CD4-positive, CD25-positive, alpha-beta regulatory T cell (primary cell): ENCODE results near the gene N4BP2L1. TPM values are rescaled to one million over a fixed set of nuclear protein-coding genes. Genes with fewer than 3 reads are reported as not detected.
"Not testable (repeated sequence)": the region's sequence is repeated elsewhere in the genome, so short reads cannot be mapped to it uniquely, and the experiment has no call there.

Source experiments
- ATAC-seq, 2 donors: fragments of 150-1000 bp; cut with Tn5 transposase; one replicate each; pipeline ENCODE4 v1.10.0; 2021; ENCODE audit warnings: low read depth in 2 of 2, moderate number of reproducible peaks in 2 of 2, moderate library complexity in 1 of 2
- DNase-seq, 3 donors: peaks; one replicate each; pipeline versions ENCODE4 v3.0.0 to v3.0.0-alpha.2; 2012 to 2022; ENCODE audit warnings: mixed read lengths in 1 of 3
- H3K27ac ChIP-seq: one replicate; pipeline ENCODE4 v1.7.0; 2013; ENCODE audit warnings: mild to moderate bottlenecking, low read length; ENCODE audit not compliant: insufficient read depth, poor library complexity, severe bottlenecking
- H3K27me3 ChIP-seq: one replicate; pipeline ENCODE4 v1.7.0; 2013; ENCODE audit warnings: low read length; ENCODE audit not compliant: control insufficient read depth, insufficient read depth
- H3K36me3 ChIP-seq: one replicate; pipeline ENCODE4 v1.7.0; 2013; ENCODE audit warnings: mild to moderate bottlenecking, low read length, moderate library complexity; ENCODE audit not compliant: control insufficient read depth, insufficient read depth
- H3K4me1 ChIP-seq: 2 replicates; pipeline ENCODE4 v1.7.0; 2013; ENCODE audit warnings: mild to moderate bottlenecking, low read length; ENCODE audit not compliant: insufficient read depth, control insufficient read depth, poor library complexity, severe bottlenecking
- H3K4me3 ChIP-seq: one replicate; pipeline ENCODE4 v1.7.0; 2013; ENCODE audit warnings: low read depth, mild to moderate bottlenecking, low read length, moderate library complexity
- H3K9me3 ChIP-seq, 2 experiments: 1 replicate in 1 of 2; 2 replicates in 1 of 2; pipeline ENCODE4 v1.7.0; 2013; ENCODE audit warnings: low read length in 2 of 2, mild to moderate bottlenecking in 1 of 2, moderate library complexity in 1 of 2; ENCODE audit not compliant: control insufficient read depth in 2 of 2
- H3K27ac Mint-ChIP-seq, 3 donors: one replicate each; pipeline ENCODE4 v1.8.0; 2020 to 2022; ENCODE audit warnings: mild to moderate bottlenecking in 3 of 3, mixed read lengths in 3 of 3, moderate library complexity in 2 of 3
- H3K27me3 Mint-ChIP-seq: one replicate; pipeline ENCODE4 v1.8.0; 2022; ENCODE audit warnings: mild to moderate bottlenecking, mixed read lengths
- H3K36me3 Mint-ChIP-seq: one replicate; pipeline ENCODE4 v1.8.0; 2020; ENCODE audit warnings: mixed read lengths
- H3K4me1 Mint-ChIP-seq, 4 donors: one replicate each; pipeline ENCODE4 v1.8.0; 2020 to 2022; ENCODE audit warnings: mixed read lengths in 4 of 4, mild to moderate bottlenecking in 1 of 4
- H3K4me3 Mint-ChIP-seq, 4 donors: one replicate each; pipeline ENCODE4 v1.8.0; 2020 to 2022; ENCODE audit warnings: mild to moderate bottlenecking in 4 of 4, mixed read lengths in 4 of 4, moderate library complexity in 3 of 4
- H3K9me3 Mint-ChIP-seq, 7 donors: one replicate each; pipeline ENCODE4 v1.8.0; 2020 to 2022; ENCODE audit warnings: mixed read lengths in 7 of 7, mild to moderate bottlenecking in 3 of 7, moderate library complexity in 2 of 7
- polyA plus RNA-seq, 4 donors: library from polyadenylated mRNA; unstranded; fragments of 300-500 nt; fragmentation: Illumina TruSeq; gene quantifications; one replicate each; pipeline ENCODE4 v1.2.3, GENCODE V29; 2021
- total RNA-seq: library from RNA; stranded (reverse); gene quantifications from one replicate; pipeline ENCODE4 v1.2.3, GENCODE V29; 2022

N4BP2L1 gene
- total and polyA plus RNA-seq, 5 donors from 2014 or later = 48.5 to 65.7 (median 58.7) TPM

DNA sequence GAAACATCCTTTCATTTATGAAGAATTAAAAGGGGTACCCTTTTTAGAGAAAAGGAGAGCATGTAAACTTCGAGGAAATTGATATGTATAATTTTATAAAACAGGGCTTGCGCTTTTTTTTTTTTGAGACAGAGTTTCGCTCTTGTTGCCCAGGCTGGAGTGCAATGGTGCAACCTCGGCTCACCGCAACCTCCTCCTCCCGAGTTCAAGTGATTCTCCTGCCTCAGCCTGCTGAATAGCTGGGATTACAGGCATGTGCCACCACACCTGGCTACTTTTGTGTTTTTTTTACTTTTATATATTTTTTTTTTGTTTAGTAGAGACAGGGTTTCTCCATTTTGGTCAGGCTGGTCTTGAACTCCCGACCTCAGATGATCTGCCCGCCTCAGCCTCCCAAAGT, 72.0 kb downstream of the N4BP2L1 start:
- H3K9me3 Mint-ChIP-seq, H3K36me3 ChIP-seq: not testable (repeated sequence)

DNA sequence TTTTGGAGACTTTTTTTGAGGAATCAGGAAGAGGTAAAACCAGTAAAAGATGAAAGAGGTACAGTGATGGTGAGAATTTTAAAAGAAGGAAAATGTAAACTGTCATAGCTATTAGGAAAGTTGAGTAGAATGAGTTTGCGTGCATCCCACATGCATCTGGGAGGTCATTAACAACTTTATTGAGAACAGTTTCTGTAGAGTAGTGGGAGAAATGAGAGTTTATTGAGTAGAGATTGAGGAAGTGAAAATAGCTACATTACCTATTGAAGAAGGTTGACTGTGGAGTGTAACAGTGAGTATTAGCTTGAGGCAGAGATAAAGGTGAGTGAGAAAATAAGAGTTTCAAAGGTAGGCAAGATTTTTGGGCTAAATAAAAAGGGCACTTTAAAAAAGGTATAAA, 73.9 kb downstream of the N4BP2L1 start:
- no peaks in the 10 kb centered on the region for H3K9me3 Mint-ChIP-seq
- no peak for DNase-seq
- H3K27me3 Mint-ChIP-seq = no peaks in the 10 kb centered on the region
- no peak overlapping the region for H3K4me3 Mint-ChIP-seq
- Histone ChIP-seq H3K4me3 (no peak overlapping the region), H3K4me1 (no peaks in the 10 kb centered on the region), H3K27ac (no peak overlapping the region), H3K9me3 (no peaks in the 10 kb centered on the region), H3K27me3 (no peaks in the 10 kb centered on the region), H3K36me3 (no peaks in the 10 kb centered on the region)
- ATAC-seq = no peak
- no peak overlapping the region for H3K27ac Mint-ChIP-seq
- no peaks in the 10 kb centered on the region for H3K4me1 Mint-ChIP-seq
- H3K36me3 Mint-ChIP-seq = peaks cover 6% of the 10 kb centered on the region

More for the DNA sequence above, 72.0 kb downstream of the N4BP2L1 start:
- H3K27me3 ChIP-seq, H3K27ac ChIP-seq, H3K4me3 Mint-ChIP-seq, H3K9me3 ChIP-seq, H3K36me3 Mint-ChIP-seq, H3K4me1 ChIP-seq, H3K4me1 Mint-ChIP-seq, H3K27ac Mint-ChIP-seq, ATAC-seq, DNase-seq, H3K27me3 Mint-ChIP-seq, H3K4me3 ChIP-seq: not testable (repeated sequence)

DNA sequence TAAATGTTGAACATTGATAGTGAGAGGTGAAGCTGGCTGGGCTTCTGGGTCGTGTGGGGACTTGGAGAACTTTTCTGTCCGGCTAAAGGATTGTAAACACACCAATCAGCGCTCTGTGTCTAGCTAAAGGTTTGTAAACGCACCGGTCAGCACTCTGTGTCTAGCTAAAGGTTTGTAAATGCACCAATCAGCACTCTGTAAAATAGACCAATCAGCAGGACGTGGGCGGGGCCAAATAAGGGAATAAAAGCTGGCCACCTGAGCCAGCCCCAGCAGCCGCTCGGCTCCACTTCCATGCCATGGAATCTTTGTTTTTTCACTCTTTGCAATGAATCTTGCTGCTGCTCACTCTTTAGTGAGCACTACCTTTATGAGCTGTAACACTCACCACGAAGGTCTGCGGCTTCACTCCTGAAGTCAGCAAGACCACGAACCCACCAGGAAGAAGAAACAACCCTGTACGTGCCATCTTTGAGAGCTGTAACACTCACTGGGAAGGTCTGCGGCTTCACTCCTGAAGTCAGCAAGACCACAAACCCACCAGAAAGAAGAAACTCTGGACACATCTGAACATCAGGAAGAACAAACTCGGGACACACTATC, 77.0 kb downstream of the N4BP2L1 start:
- DNase-seq, H3K4me3 ChIP-seq, H3K27me3 Mint-ChIP-seq, H3K27ac Mint-ChIP-seq, H3K27ac ChIP-seq, H3K9me3 ChIP-seq, H3K36me3 ChIP-seq, H3K4me3 Mint-ChIP-seq, H3K4me1 ChIP-seq, ATAC-seq, H3K27me3 ChIP-seq, H3K9me3 Mint-ChIP-seq: not testable (repeated sequence)
- Mint-ChIP-seq H3K36me3 (peaks cover 10% of the 10 kb centered on the region), H3K4me1 (peaks cover 5 to 19% (median 10%) of the 10 kb centered on the region in 4 donors)

Other genes with a start within 250 kb of the N4BP2L1 start
- not detected for gene ZAR1L, start 112.8 kb downstream of the N4BP2L1 start, total RNA-seq
- under 1 TPM in 1 of 4 donors, not detected in 3; 0.16 TPM for gene ZAR1L, start 112.8 kb downstream of the N4BP2L1 start, polyA plus RNA-seq
- gene BRCA2, start 112.6 kb downstream of the N4BP2L1 start, total RNA-seq = 7.6 TPM
- gene BRCA2, start 112.6 kb downstream of the N4BP2L1 start, polyA plus RNA-seq = 1 to 10 TPM; 1.3 to 2.5 (median 1.9) TPM
- gene N4BP2L2, start 110.7 kb upstream of the N4BP2L1 start, total RNA-seq = 242 TPM
- 100 to 1,000 TPM; 161 to 214 (median 193) TPM for gene N4BP2L2, start 110.7 kb upstream of the N4BP2L1 start, polyA plus RNA-seq
- 51.4 TPM for gene PDS5B, start 158.3 kb upstream of the N4BP2L1 start, total RNA-seq
- gene PDS5B, start 158.3 kb upstream of the N4BP2L1 start, polyA plus RNA-seq = 10 to 100 TPM; 28.6 to 37.4 (median 32.1) TPM